ENCODE data around the gene GPR34. TPM values are rescaled to one million over a fixed set of nuclear protein-coding genes. Genes with fewer than 3 reads are reported as not detected.

Gene GPR34
- total RNA-seq, 1 experiment from 2014 or later: not detected

GRCh38 chrX:41723826-41724225 is 35.1 kb downstream of the GPR34 start, which contains the start of gene GPR82:
GPR82 (plus strand) TSS chrX:41724181; CDS start chrX:41727027, 2,846 bp downstream.
- Histone ChIP-seq H3K36me3 (ENCODE audit: low read depth, low read length) (no peaks in the 10 kb centered on the region; the same call in 1 of the 2 replicates), H3F3A (ENCODE audit: low read length, unreplicated experiment) (no peaks in the 10 kb centered on the region), H3K9me2 (replicated peaks; ENCODE audit: low read length) (no peaks in the 10 kb centered on the region), H3K9ac (ENCODE audit: low read length) (no peak within 1 kb of the TSS), H3K27me3 (ENCODE audit: low read length) (no peaks in the 10 kb centered on the region), H3K4me3 (ENCODE audit: low read length) (no peak within 1 kb of the TSS), H3K79me2 (ENCODE audit: low read length) (no peaks in the 10 kb centered on the region), H3K4me1 (ENCODE audit: insufficient read depth, low read length) (no peaks in the 10 kb centered on the region), H3K4me2 (ENCODE audit: low read length) (no peak within 1 kb of the TSS), H3K9me3 (ENCODE audit: low read length) (no peaks in the 10 kb centered on the region), H3K27ac (ENCODE audit: low read length) (no peak within 1 kb of the TSS), H4K20me1 (ENCODE audit: low read length) (no peaks in the 10 kb centered on the region), H2AFZ (ENCODE audit: low read length) (no peak within 1 kb of the TSS)
- no peak for ATAC-seq
- no TSS peak for BruUV-seq (replicated peaks)
- no peak for DNase-seq
- intact Hi-C loops (cut with micrococcal nuclease): no loop called here
- CTCF ChIA-PET: no interaction called here
- no peak for TF ChIP-seq EZH2phosphoT487 (IDR thresholded peaks at IDR 0.05; ENCODE audit: borderline replicate concordance, low read length)
- POLR2A ChIA-PET (ENCODE audit: unreplicated experiment): no interaction called here

GRCh38 chrX:41728125-41728524 is 39.4 kb downstream of the GPR34 start:
- Histone ChIP-seq H3K27ac (ENCODE audit: low read length) (no peak overlapping the region), H3K27me3 (ENCODE audit: low read length) (no peaks in the 10 kb centered on the region), H3F3A (ENCODE audit: low read length, unreplicated experiment) (no peaks in the 10 kb centered on the region), H3K9ac (ENCODE audit: low read length) (no peak overlapping the region), H2AFZ (ENCODE audit: low read length) (no peak overlapping the region), H3K9me3 (ENCODE audit: low read length) (no peaks in the 10 kb centered on the region), H3K9me2 (replicated peaks; ENCODE audit: low read length) (no peaks in the 10 kb centered on the region), H3K79me2 (ENCODE audit: low read length) (no peaks in the 10 kb centered on the region), H3K4me1 (ENCODE audit: insufficient read depth, low read length) (no peaks in the 10 kb centered on the region), H3K36me3 (ENCODE audit: low read depth, low read length) (no peaks in the 10 kb centered on the region), H3K4me3 (ENCODE audit: low read length) (no peak overlapping the region), H3K4me2 (ENCODE audit: low read length) (no peak overlapping the region), H4K20me1 (ENCODE audit: low read length) (no peaks in the 10 kb centered on the region)
- TF ChIP-seq EZH2phosphoT487 (IDR thresholded peaks at IDR 0.05; ENCODE audit: borderline replicate concordance, low read length) (no peak), EZH2 (IDR thresholded peaks at IDR 0.05; ENCODE audit: low read length, unreplicated experiment) (no peak), CTCF (conservative IDR thresholded peaks at IDR 0.05; ENCODE audit: low read depth, low read length) (no peak)
- BruUV-seq (replicated peaks): no TSS peak
- ATAC-seq: no peak
- intact Hi-C loops (cut with micrococcal nuclease): no loop called here
- ChIA-PET POLR2A (ENCODE audit: unreplicated experiment) (no interaction called here), CTCF (no interaction called here)
- DNase-seq: no peak

GRCh38 chrX:41730081-41730480 is 41.3 kb downstream of the GPR34 start:
- H3K4me3 ChIP-seq (ENCODE audit: low read length): no peak overlapping the region
- POLR2A ChIA-PET (ENCODE audit: unreplicated experiment): no interaction called here
- H3K36me3 ChIP-seq (ENCODE audit: low read depth, low read length): no peaks in the 10 kb centered on the region
- no peaks in the 10 kb centered on the region for H3K9me3 ChIP-seq (ENCODE audit: low read length)
- no peak overlapping the region for H3K9ac ChIP-seq (ENCODE audit: low read length)
- H2AFZ ChIP-seq (ENCODE audit: low read length): no peak overlapping the region
- CTCF ChIA-PET: no interaction called here
- BruUV-seq (replicated peaks): no TSS peak
- no peaks in the 10 kb centered on the region for H4K20me1 ChIP-seq (ENCODE audit: low read length)
- TF ChIP-seq EZH2phosphoT487 (IDR thresholded peaks at IDR 0.05; ENCODE audit: borderline replicate concordance, low read length): no peak
- TF ChIP-seq EZH2 (IDR thresholded peaks at IDR 0.05; ENCODE audit: low read length, unreplicated experiment): no peak
- no peak for ATAC-seq
- no peaks in the 10 kb centered on the region for H3K9me2 ChIP-seq (replicated peaks; ENCODE audit: low read length)
- H3K27ac ChIP-seq (ENCODE audit: low read length): no peak overlapping the region
- H3F3A ChIP-seq (ENCODE audit: low read length, unreplicated experiment): no peaks in the 10 kb centered on the region
- intact Hi-C loops (cut with micrococcal nuclease): no loop called here
- no peaks in the 10 kb centered on the region for H3K4me1 ChIP-seq (ENCODE audit: insufficient read depth, low read length)
- no peaks in the 10 kb centered on the region for H3K27me3 ChIP-seq (ENCODE audit: low read length)
- no peak overlapping the region for H3K4me2 ChIP-seq (ENCODE audit: low read length)
- DNase-seq: no peak
- no peaks in the 10 kb centered on the region for H3K79me2 ChIP-seq (ENCODE audit: low read length)

- Histone ChIP-seq H3K9me2 (replicated peaks; ENCODE audit: low read length) (no peaks in the 10 kb centered on the region), H3F3A (ENCODE audit: low read length, unreplicated experiment) (no peaks in the 10 kb centered on the region), H2AFZ (ENCODE audit: low read length) (no peak overlapping the region), H3K9ac (ENCODE audit: low read length) (no peak overlapping the region), H3K9me3 (ENCODE audit: low read length) (no peaks in the 10 kb centered on the region), H4K20me1 (ENCODE audit: low read length) (no peaks in the 10 kb centered on the region), H3K27me3 (ENCODE audit: low read length) (no peaks in the 10 kb centered on the region), H3K36me3 (ENCODE audit: low read depth, low read length) (no peaks in the 10 kb centered on the region), H3K79me2 (ENCODE audit: low read length) (no peaks in the 10 kb centered on the region), H3K4me1 (ENCODE audit: insufficient read depth, low read length) (no peaks in the 10 kb centered on the region), H3K27ac (ENCODE audit: low read length) (no peak overlapping the region), H3K4me3 (ENCODE audit: low read length) (no peak overlapping the region), H3K4me2 (ENCODE audit: low read length) (no peak overlapping the region)
- no peak for ATAC-seq
- TF ChIP-seq EZH2 (IDR thresholded peaks at IDR 0.05; ENCODE audit: low read length, unreplicated experiment): no peak
- TF ChIP-seq CTCF (conservative IDR thresholded peaks at IDR 0.05; ENCODE audit: low read depth, low read length): no peak
- TF ChIP-seq EZH2phosphoT487 (IDR thresholded peaks at IDR 0.05; ENCODE audit: borderline replicate concordance, low read length): no peak
- DNase-seq: no peak
- POLR2A ChIA-PET (ENCODE audit: unreplicated experiment): no interaction called here
- intact Hi-C loops (cut with micrococcal nuclease): no loop called here
- BruUV-seq (replicated peaks): no TSS peak
- CTCF ChIA-PET: no interaction called here
Measured at GRCh38 chrX:41732260-41732659, 43.5 kb downstream of the GPR34 start.
